Hair follicle dermal papilla cell (primary cell): ENCODE results near the gene CCL24. TPM values are rescaled to one million over a fixed set of nuclear protein-coding genes. Genes with fewer than 3 reads are reported as not detected.

Experiments
- total RNA-seq: library from RNA; depleted of rRNA; stranded (reverse); fragments of >200 nt; gene quantifications from 2 replicates; pipeline ENCODE4 v1.2.3, GENCODE V29; 2012

CCL24 gene
- total RNA-seq: not detected in 2 replicates

GRCh38 chr7:75813781-75814236 is at the start of gene CCL24:
TSS of gene CCL24 (minus strand) at chr7:75813806. CDS start at chr7:75813715, 91 bp downstream.

GRCh38 chr7:75772081-75773077 is 41.2 kb downstream of the CCL24 start, which contains the start of gene CCL26:
TSS of gene CCL26 (minus strand) at chr7:75772211. CDS start at chr7:75772176, 35 bp downstream.

Other genes starting within 250 kb of the CCL24 start
- gene HIP1, start 74.9 kb downstream of the CCL24 start, total RNA-seq: 22.5 and 25.2 TPM in 2 replicates
- 1.3 TPM in 1 of 2 replicates, not detected in the other for gene CCL26, start 41.6 kb downstream of the CCL24 start, total RNA-seq
- gene RHBDD2, start 65.2 kb upstream of the CCL24 start, total RNA-seq: 28.7 and 31.0 TPM in 2 replicates
- gene POR, start 101.3 kb upstream of the CCL24 start, total RNA-seq: 83.3 and 114 TPM in 2 replicates
- 21.4 and 29.8 TPM in 2 replicates for gene TMEM120A, start 180.8 kb upstream of the CCL24 start, total RNA-seq
- 28.2 and 37.0 TPM in 2 replicates for gene STYXL1, start 234.2 kb upstream of the CCL24 start, total RNA-seq
- gene MDH2, start 234.3 kb upstream of the CCL24 start, total RNA-seq: 36.5 and 43.1 TPM in 2 replicates